Measurements from ENCODE around the gene TNIP3.

GRCh38 chr4:121151942-121152341, 12.2 kb downstream of the TNIP3 start:
- TF ChIP-seq, protein P1, sequence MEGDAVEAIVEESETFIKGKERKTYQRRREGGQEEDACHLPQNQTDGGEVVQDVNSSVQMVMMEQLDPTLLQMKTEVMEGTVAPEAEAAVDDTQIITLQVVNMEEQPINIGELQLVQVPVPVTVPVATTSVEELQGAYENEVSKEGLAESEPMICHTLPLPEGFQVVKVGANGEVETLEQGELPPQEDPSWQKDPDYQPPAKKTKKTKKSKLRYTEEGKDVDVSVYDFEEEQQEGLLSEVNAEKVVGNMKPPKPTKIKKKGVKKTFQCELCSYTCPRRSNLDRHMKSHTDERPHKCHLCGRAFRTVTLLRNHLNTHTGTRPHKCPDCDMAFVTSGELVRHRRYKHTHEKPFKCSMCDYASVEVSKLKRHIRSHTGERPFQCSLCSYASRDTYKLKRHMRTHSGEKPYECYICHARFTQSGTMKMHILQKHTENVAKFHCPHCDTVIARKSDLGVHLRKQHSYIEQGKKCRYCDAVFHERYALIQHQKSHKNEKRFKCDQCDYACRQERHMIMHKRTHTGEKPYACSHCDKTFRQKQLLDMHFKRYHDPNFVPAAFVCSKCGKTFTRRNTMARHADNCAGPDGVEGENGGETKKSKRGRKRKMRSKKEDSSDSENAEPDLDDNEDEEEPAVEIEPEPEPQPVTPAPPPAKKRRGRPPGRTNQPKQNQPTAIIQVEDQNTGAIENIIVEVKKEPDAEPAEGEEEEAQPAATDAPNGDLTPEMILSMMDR (IDR thresholded peaks at IDR 0.05): no peak
- no peak for TF ChIP-seq POLR2A (IDR thresholded peaks at IDR 0.05)
